Osteoblast (primary cell): ENCODE results near the gene LAG3. TPM values are rescaled to one million over a fixed set of nuclear protein-coding genes. Genes with fewer than 3 reads are reported as not detected.

Experiments
- DNase-seq: peaks from one replicate; pipeline ENCODE4 v3.0.0; 2011; ENCODE audit warnings: low spot score, mixed read lengths; ENCODE audit not compliant: insufficient read length; ENCODE audit errors: missing footprints
- H2AFZ ChIP-seq: 2 replicates; pipeline ENCODE4 v1.6.0; 2011; ENCODE audit warnings: mild to moderate bottlenecking, low read length
- H3K27ac ChIP-seq: 2 replicates; pipeline ENCODE4 v1.5.1; 2011; ENCODE audit warnings: mild to moderate bottlenecking, low read depth, low read length, moderate library complexity
- H3K27me3 ChIP-seq: 2 replicates; pipeline ENCODE4 v1.6.0; 2012; ENCODE audit warnings: mild to moderate bottlenecking, control low read depth, inconsistent platforms, low read length, moderate library complexity; ENCODE audit not compliant: insufficient read depth
- H3K36me3 ChIP-seq: 2 replicates; pipeline ENCODE4 v1.5.1; 2011; ENCODE audit warnings: mild to moderate bottlenecking, low read length, control low read depth, moderate library complexity; ENCODE audit not compliant: insufficient read depth
- H3K4me1 ChIP-seq: 2 replicates; pipeline ENCODE4 v1.5.1; 2011; ENCODE audit warnings: mild to moderate bottlenecking, low read length, control low read depth, moderate library complexity; ENCODE audit not compliant: insufficient read depth
- H3K4me2 ChIP-seq: 2 replicates; pipeline ENCODE4 v1.6.0; 2011; ENCODE audit warnings: mild to moderate bottlenecking, low read length; ENCODE audit not compliant: insufficient read depth
- H3K4me3 ChIP-seq: fragments of 200-600 bp; sonication (generic); 3 replicates; pipeline ENCODE4 v1.5.1; 2012; ENCODE audit warnings: mild to moderate bottlenecking, low read length, inconsistent platforms; ENCODE audit not compliant: insufficient read depth
- H3K79me2 ChIP-seq: 2 replicates; pipeline ENCODE4 v1.6.0; 2012; ENCODE audit warnings: mild to moderate bottlenecking, low read length, control low read depth, inconsistent platforms; ENCODE audit not compliant: insufficient read depth
- H3K9me3 ChIP-seq: 2 replicates; pipeline ENCODE4 v1.5.1; 2011; ENCODE audit warnings: low read depth, low read length, control low read depth
- H4K20me1 ChIP-seq: 2 replicates; pipeline ENCODE4 v1.6.0; 2012; ENCODE audit warnings: mild to moderate bottlenecking, low read length, control low read depth; ENCODE audit not compliant: insufficient read depth
- total RNA-seq: library from RNA; depleted of rRNA; stranded (reverse); fragments of >200 nt; gene quantifications from 2 replicates; pipeline ENCODE4 v1.2.3, GENCODE V29; 2012
- TF ChIP-seq, protein P1 (sequence below): IDR thresholded peaks from 2 replicates; pipeline ENCODE4 v1.5.1; 2011; ENCODE audit warnings: mild to moderate bottlenecking, low read depth, low read length, moderate library complexity; ENCODE audit errors: extremely low read depth

Gene LAG3
- total RNA-seq, 1 donor: not detected

DNA sequence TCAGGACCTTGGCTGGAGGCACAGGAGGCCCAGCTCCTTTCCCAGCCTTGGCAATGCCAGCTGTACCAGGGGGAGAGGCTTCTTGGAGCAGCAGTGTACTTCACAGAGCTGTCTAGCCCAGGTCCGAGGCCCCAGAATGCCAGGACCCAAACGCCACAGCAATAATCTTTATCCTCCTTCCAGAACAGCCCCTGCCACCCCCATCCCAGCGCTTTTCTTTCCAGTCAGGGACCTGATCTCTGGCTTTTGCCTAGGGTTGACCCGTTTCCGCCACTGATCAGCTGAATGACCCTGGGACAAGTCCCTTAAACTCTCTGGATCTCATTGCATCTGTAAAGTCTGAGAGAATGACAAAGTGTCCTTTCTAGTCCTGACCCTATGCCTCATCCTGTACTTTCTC lies 5.1 kb downstream of the LAG3 start:
- DNase-seq: peak; percentile 59
- TF ChIP-seq, protein P1, sequence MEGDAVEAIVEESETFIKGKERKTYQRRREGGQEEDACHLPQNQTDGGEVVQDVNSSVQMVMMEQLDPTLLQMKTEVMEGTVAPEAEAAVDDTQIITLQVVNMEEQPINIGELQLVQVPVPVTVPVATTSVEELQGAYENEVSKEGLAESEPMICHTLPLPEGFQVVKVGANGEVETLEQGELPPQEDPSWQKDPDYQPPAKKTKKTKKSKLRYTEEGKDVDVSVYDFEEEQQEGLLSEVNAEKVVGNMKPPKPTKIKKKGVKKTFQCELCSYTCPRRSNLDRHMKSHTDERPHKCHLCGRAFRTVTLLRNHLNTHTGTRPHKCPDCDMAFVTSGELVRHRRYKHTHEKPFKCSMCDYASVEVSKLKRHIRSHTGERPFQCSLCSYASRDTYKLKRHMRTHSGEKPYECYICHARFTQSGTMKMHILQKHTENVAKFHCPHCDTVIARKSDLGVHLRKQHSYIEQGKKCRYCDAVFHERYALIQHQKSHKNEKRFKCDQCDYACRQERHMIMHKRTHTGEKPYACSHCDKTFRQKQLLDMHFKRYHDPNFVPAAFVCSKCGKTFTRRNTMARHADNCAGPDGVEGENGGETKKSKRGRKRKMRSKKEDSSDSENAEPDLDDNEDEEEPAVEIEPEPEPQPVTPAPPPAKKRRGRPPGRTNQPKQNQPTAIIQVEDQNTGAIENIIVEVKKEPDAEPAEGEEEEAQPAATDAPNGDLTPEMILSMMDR: no peak
- Histone ChIP-seq H3K9me3 (no peaks in the 10 kb centered on the region), H3K4me2 (no peak overlapping the region), H3K4me3 (no peak overlapping the region), H3K27me3 (no peaks in the 10 kb centered on the region), H3K79me2 (no peaks in the 10 kb centered on the region), H3K27ac (no peak overlapping the region), H3K36me3 (no peaks in the 10 kb centered on the region), H4K20me1 (no peaks in the 10 kb centered on the region), H2AFZ (no peak overlapping the region), H3K4me1 (peaks cover 6% of the 10 kb centered on the region)

GRCh38 chr12:6778217-6778573 lies 5.9 kb downstream of the LAG3 start:
- no peaks in the 10 kb centered on the region for H3K9me3 ChIP-seq
- peaks cover 6% of the 10 kb centered on the region for H3K4me1 ChIP-seq
- H3K4me3 ChIP-seq: peak overlapping the region; percentile 67
- peak overlapping the region; percentile 21 for H2AFZ ChIP-seq
- no peaks in the 10 kb centered on the region for H3K79me2 ChIP-seq
- no peaks in the 10 kb centered on the region for H3K27me3 ChIP-seq
- no peaks in the 10 kb centered on the region for H3K36me3 ChIP-seq
- TF ChIP-seq, protein P1: no peak
- H3K27ac ChIP-seq: no peak overlapping the region
- peak; percentile 90 for DNase-seq
- H3K4me2 ChIP-seq: peak overlapping the region; percentile 66
- no peaks in the 10 kb centered on the region for H4K20me1 ChIP-seq

GRCh38 chr12:6778574-6779550 lies 6.5 kb downstream of the LAG3 start:
- Histone ChIP-seq H3K79me2 (no peaks in the 10 kb centered on the region), H3K9me3 (no peaks in the 10 kb centered on the region), H4K20me1 (no peaks in the 10 kb centered on the region), H3K36me3 (no peaks in the 10 kb centered on the region), H3K27me3 (no peaks in the 10 kb centered on the region), H3K27ac (no peak overlapping the region), H3K4me1 (peaks cover 6% of the 10 kb centered on the region), H3K4me2 (peak overlapping the region; percentile 66), H2AFZ (peak overlapping the region; percentile 37), H3K4me3 (peak overlapping the region; percentile 67)
- peak; percentile 99 for DNase-seq
- TF ChIP-seq, protein P1: peak; percentile 90

DNA sequence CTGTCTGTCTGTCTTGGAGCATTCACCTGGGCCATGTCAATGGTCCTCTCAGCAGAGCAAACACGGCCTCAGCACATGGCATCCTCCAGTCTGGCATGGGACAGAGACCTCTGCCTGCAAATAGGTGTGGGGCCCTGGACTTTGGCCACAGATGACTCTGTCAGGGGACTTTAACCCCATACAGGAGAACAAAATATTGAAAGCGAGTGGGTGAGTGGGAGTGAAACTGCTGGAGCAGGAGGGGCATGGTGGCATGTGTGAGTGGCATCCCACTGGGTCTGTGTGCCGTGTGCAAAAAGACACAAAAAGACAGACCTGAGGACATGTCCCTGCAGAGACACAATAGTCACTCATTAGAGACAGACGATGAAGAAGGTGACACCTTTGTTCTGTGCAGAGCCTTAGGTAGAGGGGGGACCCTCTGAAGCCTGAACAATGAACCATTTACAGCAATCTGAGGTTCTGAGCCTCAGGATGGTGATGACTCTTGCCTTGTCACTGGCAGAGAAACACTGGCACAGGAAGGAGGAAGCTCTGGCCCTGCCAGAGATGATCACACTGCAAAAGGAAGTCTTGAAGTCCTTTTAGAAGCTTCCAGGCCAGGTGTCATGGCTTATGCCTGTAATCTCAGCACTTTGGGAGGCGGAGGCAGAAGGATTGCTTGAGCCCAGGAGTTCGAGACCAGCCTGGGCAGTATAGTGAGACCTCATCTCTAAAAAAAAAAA lies 7.5 kb downstream of the LAG3 start:
- H3K4me2 ChIP-seq: no peak overlapping the region
- no peaks in the 10 kb centered on the region for H3K36me3 ChIP-seq
- H2AFZ ChIP-seq: no peak overlapping the region
- H3K27me3 ChIP-seq: no peaks in the 10 kb centered on the region
- H3K79me2 ChIP-seq: no peaks in the 10 kb centered on the region
- no peaks in the 10 kb centered on the region for H4K20me1 ChIP-seq
- H3K4me1 ChIP-seq: peaks cover 10% of the 10 kb centered on the region
- TF ChIP-seq, protein P1: no peak
- no peaks in the 10 kb centered on the region for H3K9me3 ChIP-seq
- DNase-seq: peak; percentile 43
- H3K4me3 ChIP-seq: no peak overlapping the region
- no peak overlapping the region for H3K27ac ChIP-seq
